Measurements from ENCODE around the gene PSMD8. TPM values are rescaled to one million over a fixed set of nuclear protein-coding genes. Genes with fewer than 3 reads are reported as not detected.

PSMD8 gene
- total and polyA plus RNA-seq, 2 experiments from 2014 or later = 231 to 292 TPM

- in situ Hi-C loops (cut with MboI) = no loop called here
- Histone ChIP-seq H3K27ac (no peak overlapping the region), H3K9me2 (ENCODE audit: insufficient read depth) (no peaks in the 10 kb centered on the region), H3F3A (ENCODE audit: insufficient read depth) (no peaks in the 10 kb centered on the region), H3K4me3 (no peak overlapping the region), H4K20me1 (ENCODE audit: insufficient read depth) (no peaks in the 10 kb centered on the region), H3K4me2 (ENCODE audit: unreplicated experiment) (no peak overlapping the region), H3K9me3 (ENCODE audit: low read depth) (no peaks in the 10 kb centered on the region), H3K9ac (no peak overlapping the region), H3K27me3 (replicated peaks; ENCODE audit: insufficient read depth) (no peaks in the 10 kb centered on the region), H3K79me2 (ENCODE audit: insufficient read depth) (no peaks in the 10 kb centered on the region), H3K36me3 (ENCODE audit: low read depth) (no peaks in the 10 kb centered on the region), H2AFZ (no peak overlapping the region), H3K4me1 (ENCODE audit: insufficient read depth) (no peaks in the 10 kb centered on the region)
- 68 to 74% methylated on average over 12 of the region's 12 CpGs for WGBS, 2 experiments (ENCODE audit: low coverage in 1 of 2, low lambda C conversion rate in 2 of 2, missing lambda C conversion rate in 2 of 2)
- no peak for TF ChIP-seq EZH2 (IDR thresholded peaks at IDR 0.05; ENCODE audit: insufficient read depth, poor library complexity, severe bottlenecking)
- TF ChIP-seq EZH2phosphoT487 (IDR thresholded peaks at IDR 0.05; ENCODE audit: insufficient read depth, low read depth) = no peak
- no peak for DNase-seq
Measured at GRCh38 chr19:38367041-38367440, 7.3 kb upstream of the PSMD8 start.

GRCh38 chr19:38369584-38369983, 4.8 kb upstream of the PSMD8 start:
- H3K4me3 ChIP-seq = no peak overlapping the region
- no peak overlapping the region for H3K4me2 ChIP-seq (ENCODE audit: unreplicated experiment)
- H2AFZ ChIP-seq = no peak overlapping the region
- H3K27me3 ChIP-seq (replicated peaks; ENCODE audit: insufficient read depth) = no peaks in the 10 kb centered on the region
- H3K9me2 ChIP-seq (ENCODE audit: insufficient read depth) = no peaks in the 10 kb centered on the region
- H4K20me1 ChIP-seq (ENCODE audit: insufficient read depth) = no peaks in the 10 kb centered on the region
- no peak for TF ChIP-seq EZH2 (IDR thresholded peaks at IDR 0.05; ENCODE audit: insufficient read depth, poor library complexity, severe bottlenecking)
- no peak for TF ChIP-seq EZH2phosphoT487 (IDR thresholded peaks at IDR 0.05; ENCODE audit: insufficient read depth, low read depth)
- DNase-seq = no peak
- H3K4me1 ChIP-seq (ENCODE audit: insufficient read depth) = no peaks in the 10 kb centered on the region
- H3K79me2 ChIP-seq (ENCODE audit: insufficient read depth) = no peaks in the 10 kb centered on the region
- H3K27ac ChIP-seq = no peak overlapping the region
- in situ Hi-C loops (cut with MboI) = no loop called here
- no peaks in the 10 kb centered on the region for H3K9me3 ChIP-seq (ENCODE audit: low read depth)
- WGBS, 2 experiments (ENCODE audit: low coverage in 1 of 2, low lambda C conversion rate in 2 of 2, missing lambda C conversion rate in 2 of 2) = 39 to 56% methylated on average over 2 of the region's 2 CpGs
- no peaks in the 10 kb centered on the region for H3K36me3 ChIP-seq (ENCODE audit: low read depth)
- no peak overlapping the region for H3K9ac ChIP-seq
- H3F3A ChIP-seq (ENCODE audit: insufficient read depth) = no peaks in the 10 kb centered on the region

- no peak overlapping the region for H3K4me2 ChIP-seq (ENCODE audit: unreplicated experiment)
- no peak overlapping the region for H3K9ac ChIP-seq
- no peaks in the 10 kb centered on the region for H3K36me3 ChIP-seq (ENCODE audit: low read depth)
- no peak overlapping the region for H2AFZ ChIP-seq
- no peaks in the 10 kb centered on the region for H3K27me3 ChIP-seq (replicated peaks; ENCODE audit: insufficient read depth)
- in situ Hi-C loops (cut with MboI) = no loop called here
- 39 to 43% methylated on average over 11 to 12 of the region's 12 CpGs for WGBS, 2 experiments (ENCODE audit: low coverage in 1 of 2, low lambda C conversion rate in 2 of 2, missing lambda C conversion rate in 2 of 2)
- no peaks in the 10 kb centered on the region for H4K20me1 ChIP-seq (ENCODE audit: insufficient read depth)
- H3F3A ChIP-seq (ENCODE audit: insufficient read depth) = no peaks in the 10 kb centered on the region
- TF ChIP-seq EZH2phosphoT487 (IDR thresholded peaks at IDR 0.05; ENCODE audit: insufficient read depth, low read depth) = no peak
- TF ChIP-seq EZH2 (IDR thresholded peaks at IDR 0.05; ENCODE audit: insufficient read depth, poor library complexity, severe bottlenecking) = no peak
- no peak overlapping the region for H3K27ac ChIP-seq
- no peak overlapping the region for H3K4me3 ChIP-seq
- no peaks in the 10 kb centered on the region for H3K9me2 ChIP-seq (ENCODE audit: insufficient read depth)
- no peaks in the 10 kb centered on the region for H3K4me1 ChIP-seq (ENCODE audit: insufficient read depth)
- no peaks in the 10 kb centered on the region for H3K9me3 ChIP-seq (ENCODE audit: low read depth)
- H3K79me2 ChIP-seq (ENCODE audit: insufficient read depth) = peaks cover 5% of the 10 kb centered on the region
- no peak for DNase-seq
Measured at GRCh38 chr19:38370299-38370698, 4.1 kb upstream of the PSMD8 start.

GRCh38 chr19:38371081-38371480, 3.3 kb upstream of the PSMD8 start:
- H4K20me1 ChIP-seq (ENCODE audit: insufficient read depth) = no peaks in the 10 kb centered on the region
- H3K9me3 ChIP-seq (ENCODE audit: low read depth) = no peaks in the 10 kb centered on the region
- H3K27ac ChIP-seq = no peak overlapping the region
- 49 to 54% methylated on average over 6 of the region's 6 CpGs for WGBS, 2 experiments (ENCODE audit: low coverage in 1 of 2, low lambda C conversion rate in 2 of 2, missing lambda C conversion rate in 2 of 2)
- H3F3A ChIP-seq (ENCODE audit: insufficient read depth) = no peaks in the 10 kb centered on the region
- DNase-seq = no peak
- TF ChIP-seq EZH2phosphoT487 (IDR thresholded peaks at IDR 0.05; ENCODE audit: insufficient read depth, low read depth) = no peak
- TF ChIP-seq EZH2 (IDR thresholded peaks at IDR 0.05; ENCODE audit: insufficient read depth, poor library complexity, severe bottlenecking) = no peak
- H3K79me2 ChIP-seq (ENCODE audit: insufficient read depth) = peaks cover 13% of the 10 kb centered on the region
- H3K27me3 ChIP-seq (replicated peaks; ENCODE audit: insufficient read depth) = no peaks in the 10 kb centered on the region
- H3K4me1 ChIP-seq (ENCODE audit: insufficient read depth) = peaks cover 6% of the 10 kb centered on the region
- no peaks in the 10 kb centered on the region for H3K36me3 ChIP-seq (ENCODE audit: low read depth)
- H3K9ac ChIP-seq = no peak overlapping the region
- H2AFZ ChIP-seq = no peak overlapping the region
- no peak overlapping the region for H3K4me2 ChIP-seq (ENCODE audit: unreplicated experiment)
- in situ Hi-C loops (cut with MboI) = no loop called here
- no peaks in the 10 kb centered on the region for H3K9me2 ChIP-seq (ENCODE audit: insufficient read depth)
- no peak overlapping the region for H3K4me3 ChIP-seq

- Histone ChIP-seq H3K27me3 (replicated peaks; ENCODE audit: insufficient read depth) (no peaks in the 10 kb centered on the region), H3K9me2 (ENCODE audit: insufficient read depth) (no peaks in the 10 kb centered on the region), H2AFZ (peak overlapping the region; percentile 93), H3K4me2 (ENCODE audit: unreplicated experiment) (peak overlapping the region; percentile 86), H3K4me1 (ENCODE audit: insufficient read depth) (peaks cover 17% of the 10 kb centered on the region), H3K27ac (peak overlapping the region; percentile 88), H3K79me2 (ENCODE audit: insufficient read depth) (peaks cover 41% of the 10 kb centered on the region), H3F3A (ENCODE audit: insufficient read depth) (no peaks in the 10 kb centered on the region), H3K36me3 (ENCODE audit: low read depth) (0 out of 2 replicates have a peak, but pooled peaks cover 4% of the 10 kb centered on the region), H3K9ac (peak overlapping the region; percentile 96), H3K9me3 (ENCODE audit: low read depth) (no peaks in the 10 kb centered on the region), H4K20me1 (ENCODE audit: insufficient read depth) (no peaks in the 10 kb centered on the region; the same call in 1 of the 2 replicates), H3K4me3 (peak overlapping the region; percentile 92)
- TF ChIP-seq EZH2phosphoT487 (IDR thresholded peaks at IDR 0.05; ENCODE audit: insufficient read depth, low read depth) (no peak), EZH2 (IDR thresholded peaks at IDR 0.05; ENCODE audit: insufficient read depth, poor library complexity, severe bottlenecking) (no peak)
- in situ Hi-C loops (cut with MboI) = no loop called here
- no peak for DNase-seq
- 43 to 46% methylated on average over 6 of the region's 6 CpGs for WGBS, 2 experiments (ENCODE audit: low coverage in 1 of 2, low lambda C conversion rate in 2 of 2, missing lambda C conversion rate in 2 of 2)
Measured at GRCh38 chr19:38373907-38374331, 452 bp upstream of the PSMD8 start.
